Calu3 (cell line): ENCODE data around the gene LY6G5C. TPM values are rescaled to one million over a fixed set of nuclear protein-coding genes. Genes with fewer than 3 reads are reported as not detected.
A peak's percentile ranks its signal among the peaks of the same experiment; 100 is the strongest.

ENCODE experiments used
- BruUV-seq: library from RNA; stranded (reverse); fragments of 400-500 nt; replicated peaks from 2 replicates; lab custom pipeline; 2021; lab: Mats Ljungman, UMichigan
- CTCF ChIA-PET: fragments of 300-600 bp; sonication (Branson Sonifier 250); formaldehyde crosslinking; loops from one replicate; lab custom pipeline; 2022; ENCODE audit warnings: antibody characterized with exemption; lab: Charles Lee
- DNase-seq: peaks from one replicate; pipeline ENCODE4 v3.0.0; 2022
- H3K27ac Mint-ChIP-seq: one replicate; pipeline ENCODE4 v1.8.0; 2022; ENCODE audit warnings: mixed read lengths; ENCODE audit not compliant: unreplicated experiment
- H3K27me3 Mint-ChIP-seq: one replicate; pipeline ENCODE4 v1.8.0; 2022; ENCODE audit warnings: mixed read lengths; ENCODE audit not compliant: unreplicated experiment
- H3K36me3 Mint-ChIP-seq: one replicate; pipeline ENCODE4 v1.8.0; 2022; ENCODE audit warnings: mild to moderate bottlenecking, moderate library complexity, mixed read lengths; ENCODE audit not compliant: insufficient read depth, unreplicated experiment
- H3K4me1 Mint-ChIP-seq: one replicate; pipeline ENCODE4 v1.8.0; 2022; ENCODE audit warnings: mild to moderate bottlenecking, low read depth, mixed read lengths; ENCODE audit not compliant: unreplicated experiment
- H3K4me3 Mint-ChIP-seq: one replicate; pipeline ENCODE4 v1.8.0; 2022; ENCODE audit warnings: mild to moderate bottlenecking, low read depth, moderate library complexity, mixed read lengths; ENCODE audit not compliant: unreplicated experiment
- H3K9me3 Mint-ChIP-seq: one replicate; pipeline ENCODE4 v1.8.0; 2022; ENCODE audit warnings: low read depth, mixed read lengths; ENCODE audit not compliant: unreplicated experiment
- CTCF ChIP-seq: fragments of 200-600 bp; IDR thresholded peaks from one replicate; pipeline ENCODE4 v1.8.0; 2022; ENCODE audit warnings: antibody characterized with exemption; ENCODE audit not compliant: unreplicated experiment
- intact Hi-C: fragments of 100-400 bp; cut with micrococcal nuclease; formaldehyde crosslinking; loops from one replicate; pipeline ENCODE4 v1.10.0; 2022; ENCODE audit not compliant: unreplicated experiment
- total RNA-seq: library from RNA; stranded (reverse); gene quantifications from 2 replicates; pipeline ENCODE4 v1.2.3, GENCODE V29; 2022

The LY6G5C gene
- total RNA-seq, 1 experiment from 2014 or later = 4.9 TPM

- intact Hi-C loops = no loop called here
- TF ChIP-seq CTCF = peak; percentile 44
- peaks cover 16% of the 10 kb centered on the region for H3K4me1 Mint-ChIP-seq
- no peaks in the 10 kb centered on the region for H3K27me3 Mint-ChIP-seq
- H3K9me3 Mint-ChIP-seq = no peaks in the 10 kb centered on the region
- peaks cover 46% of the 10 kb centered on the region for H3K36me3 Mint-ChIP-seq
- CTCF ChIA-PET = interaction anchor here (1.0 to 2.6 kb wide), 7 partner anchors 8 to 86 kb away, joined by 3 to 8 read pairs (median 4); partner anchors contain the start of genes LY6G5C and MSH5
- BruUV-seq = no TSS peak
- DNase-seq = peak; percentile 43
- H3K27ac Mint-ChIP-seq = no peak overlapping the region
- H3K4me3 Mint-ChIP-seq = no peak overlapping the region
These were observed 8.6 kb upstream of the LY6G5C start for GRCh38 chr6:31689249-31690110.

- Mint-ChIP-seq H3K27me3 (no peaks in the 10 kb centered on the region), H3K9me3 (no peaks in the 10 kb centered on the region), H3K4me1 (peaks cover 22% of the 10 kb centered on the region), H3K36me3 (peaks cover 45% of the 10 kb centered on the region), H3K27ac (no peak overlapping the region), H3K4me3 (no peak overlapping the region)
- CTCF ChIA-PET = no interaction called here
- BruUV-seq = no TSS peak
- TF ChIP-seq CTCF = no peak
- no peak for DNase-seq
- intact Hi-C loops = no loop called here
These were observed 7.2 kb upstream of the LY6G5C start for GRCh38 chr6:31687860-31688693.

GRCh38 chr6:31687321-31687720 is 6.5 kb upstream of the LY6G5C start:
- H3K4me1 Mint-ChIP-seq = peaks cover 25% of the 10 kb centered on the region
- peaks cover 44% of the 10 kb centered on the region for H3K36me3 Mint-ChIP-seq
- intact Hi-C loops = no loop called here
- no peak overlapping the region for H3K4me3 Mint-ChIP-seq
- H3K9me3 Mint-ChIP-seq = no peaks in the 10 kb centered on the region
- H3K27me3 Mint-ChIP-seq = no peaks in the 10 kb centered on the region
- BruUV-seq = no TSS peak
- DNase-seq = no peak
- CTCF ChIA-PET = no interaction called here
- H3K27ac Mint-ChIP-seq = no peak overlapping the region
- TF ChIP-seq CTCF = no peak

GRCh38 chr6:31686483-31686882 is 5.6 kb upstream of the LY6G5C start:
- H3K4me1 Mint-ChIP-seq = peaks cover 27% of the 10 kb centered on the region
- peak overlapping the region; percentile 13 for H3K27ac Mint-ChIP-seq
- no peaks in the 10 kb centered on the region for H3K9me3 Mint-ChIP-seq
- TF ChIP-seq CTCF = no peak
- CTCF ChIA-PET = no interaction called here
- BruUV-seq = no TSS peak
- H3K4me3 Mint-ChIP-seq = no peak overlapping the region
- intact Hi-C loops = no loop called here
- peaks cover 45% of the 10 kb centered on the region for H3K36me3 Mint-ChIP-seq
- DNase-seq = no peak
- H3K27me3 Mint-ChIP-seq = no peaks in the 10 kb centered on the region
